HFF-Myc (cell line): ENCODE data around the gene TREX2.

ENCODE experiments used
- DNase-seq: peaks from one replicate; pipeline ENCODE4 v3.0.0-alpha.2; 2011; ENCODE audit warnings: low read depth; ENCODE audit errors: extremely low read depth
- H3K4me3 ChIP-seq: replicated peaks from 2 replicates; pipeline ENCODE4 v1.5.1; 2011; ENCODE audit warnings: low read depth, mild to moderate bottlenecking, control low read depth, low read length
- CTCF ChIP-seq: IDR thresholded peaks from 2 replicates; pipeline ENCODE4 v1.5.1; 2012; ENCODE audit warnings: mild to moderate bottlenecking, low read depth, low read length, control low read depth; ENCODE audit errors: missing control alignments

Gene TREX2

DNA sequence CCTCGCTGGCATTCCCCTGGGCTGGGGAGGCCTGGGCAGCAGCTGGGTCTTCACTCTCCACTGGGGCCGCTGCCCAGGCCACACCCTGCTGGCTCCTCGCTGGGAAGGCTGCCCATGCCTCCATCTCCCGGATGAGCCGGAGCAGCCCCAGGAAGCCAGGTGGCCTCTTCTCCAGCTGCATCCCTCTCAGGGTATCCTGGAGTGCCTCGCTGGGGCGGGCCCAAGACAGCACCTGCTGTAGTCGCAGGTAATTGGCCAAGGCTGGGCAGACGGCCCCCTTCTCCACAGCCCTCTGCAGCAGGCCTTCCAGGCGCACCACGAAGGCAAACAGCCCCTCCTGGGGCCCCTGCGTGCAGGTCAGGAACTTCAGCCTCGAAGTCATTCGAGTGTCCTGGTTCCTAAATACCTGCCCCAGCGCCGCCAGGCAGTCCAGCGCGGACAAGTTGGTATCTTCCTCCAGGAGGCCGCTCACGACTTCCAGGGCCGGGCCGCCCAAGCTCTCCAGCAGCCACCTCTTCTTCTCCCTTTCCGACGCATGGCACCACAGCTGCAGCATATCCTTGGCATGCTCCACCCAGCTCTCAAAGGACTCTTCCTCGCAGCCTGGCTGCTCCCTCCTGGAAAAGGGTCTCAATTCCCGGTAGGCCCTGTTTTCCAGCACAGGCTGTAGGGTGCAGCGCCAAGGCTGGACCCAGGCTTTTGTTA, 48.4 kb downstream of the TREX2 start:
- DNase-seq = no peak
- H3K4me3 ChIP-seq = no peak overlapping the region
- no peak for TF ChIP-seq CTCF

DNA sequence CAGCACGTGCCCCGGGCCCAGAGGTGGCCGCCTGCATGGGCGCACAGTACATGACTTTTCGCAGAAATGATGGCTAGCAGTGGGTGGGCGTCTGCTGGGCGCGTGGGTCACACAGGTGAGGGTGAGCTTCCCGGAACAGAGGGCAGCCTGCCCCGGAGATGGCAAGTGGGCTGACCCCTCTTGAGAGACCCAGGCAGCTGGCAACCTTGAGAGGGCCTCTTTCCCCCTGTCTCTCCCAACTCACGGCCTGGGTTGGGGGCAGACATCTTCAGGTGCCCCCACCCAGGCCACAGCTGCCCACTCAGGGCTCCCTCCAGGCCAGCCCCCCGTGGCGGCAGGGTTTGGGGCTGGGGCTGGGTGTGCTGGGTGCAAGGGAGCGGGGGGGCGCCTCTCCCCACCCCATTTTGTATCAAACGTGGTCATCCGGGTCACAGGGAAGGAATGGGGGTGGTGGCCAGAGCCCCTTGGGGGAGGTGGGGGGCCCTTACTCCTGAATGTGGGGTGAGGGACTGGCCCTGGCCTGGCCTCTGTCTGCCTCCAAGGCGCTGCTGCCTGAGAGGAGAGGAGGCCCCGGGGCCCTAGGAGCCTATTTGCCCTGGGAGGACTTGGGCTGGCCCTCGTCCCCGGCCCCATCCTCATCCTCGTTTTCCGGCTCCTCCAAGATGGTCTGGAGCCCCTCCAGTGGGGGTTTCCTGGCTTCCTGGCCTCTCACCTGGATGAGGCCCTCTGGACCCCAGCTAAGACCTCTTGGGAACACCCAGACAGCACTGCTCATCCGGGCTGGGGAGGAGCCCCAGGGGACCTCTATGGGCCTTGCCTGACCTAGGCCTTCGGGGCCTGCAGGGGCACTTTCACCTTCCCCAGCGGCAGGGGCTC, 49.3 kb downstream of the TREX2 start:
- TF ChIP-seq CTCF = no peak
- H3K4me3 ChIP-seq = no peak overlapping the region

GRCh38 chrX:153395613-153396319, 50.1 kb downstream of the TREX2 start:
- no peak for TF ChIP-seq CTCF
- no peak for DNase-seq
- H3K4me3 ChIP-seq = no peak overlapping the region

More for the DNA sequence above, 49.3 kb downstream of the TREX2 start:
- DNase-seq = no peak

GRCh38 chrX:153394612-153395011, 51.2 kb downstream of the TREX2 start:
- H3K4me3 ChIP-seq = no peak overlapping the region
- DNase-seq = no peak
- TF ChIP-seq CTCF = no peak
